DND-41 (cell line): ENCODE measurements around the gene THNSL1.

Source experiments
- ATAC-seq: fragments of 200-7000 bp; cut with Tn5 transposase; 3 replicates; pipeline ENCODE4 v1.9.1; 2021; ENCODE audit warnings: low read depth; ENCODE audit not compliant: insufficient read depth
- DNase-seq: peaks from one replicate; pipeline ENCODE4 v3.0.0-alpha.2; 2020
- H2AFZ ChIP-seq: 2 replicates; pipeline ENCODE4 v1.6.0; 2012; ENCODE audit warnings: low read depth, low read length
- H3K27ac ChIP-seq: 2 replicates; pipeline ENCODE4 v1.5.1; 2012; ENCODE audit warnings: low read length, inconsistent platforms
- H3K27me3 ChIP-seq: fragments of 200-600 bp; sonication (generic); 2 replicates; pipeline ENCODE4 v1.6.0; 2012; ENCODE audit warnings: low read length, mild to moderate bottlenecking, inconsistent platforms; ENCODE audit not compliant: insufficient read depth, poor library complexity
- H3K36me3 ChIP-seq: 2 replicates; pipeline ENCODE4 v1.5.1; 2012; ENCODE audit warnings: low read length, inconsistent platforms; ENCODE audit not compliant: insufficient read depth
- H3K4me1 ChIP-seq: 2 replicates; pipeline ENCODE4 v1.5.1; 2012; ENCODE audit warnings: mild to moderate bottlenecking, low read length; ENCODE audit not compliant: insufficient read depth
- H3K4me2 ChIP-seq: 2 replicates; pipeline ENCODE4 v1.6.0; 2012; ENCODE audit warnings: mild to moderate bottlenecking, moderate library complexity, low read length, inconsistent platforms; ENCODE audit not compliant: insufficient read depth
- H3K4me3 ChIP-seq, 2 experiments: fragments of 200-600 bp in 1 of 2; shearing (Covaris generic) in 1 of 2; 2 replicates each; pipeline ENCODE4 v1.5.1; 2012 to 2016; ENCODE audit warnings: inconsistent platforms in 2 of 2, low read length in 2 of 2, mild to moderate bottlenecking in 2 of 2, low read depth in 1 of 2, moderate library complexity in 1 of 2
- H3K79me2 ChIP-seq: 2 replicates; pipeline ENCODE4 v1.6.0; 2012; ENCODE audit warnings: low read length, inconsistent platforms; ENCODE audit not compliant: insufficient read depth
- H3K9ac ChIP-seq: 2 replicates; pipeline ENCODE4 v1.6.0; 2012; ENCODE audit warnings: low read depth, mild to moderate bottlenecking, inconsistent platforms, low read length, moderate library complexity
- H3K9me3 ChIP-seq: 2 replicates; pipeline ENCODE4 v1.5.1; 2012; ENCODE audit warnings: low read length, moderate library complexity, mild to moderate bottlenecking, inconsistent platforms; ENCODE audit not compliant: insufficient read depth, severe bottlenecking
- H4K20me1 ChIP-seq: 2 replicates; pipeline ENCODE4 v1.6.0; 2012; ENCODE audit warnings: low read length; ENCODE audit not compliant: insufficient read depth
- CTCF ChIP-seq: IDR thresholded peaks from 2 replicates; pipeline ENCODE4 v1.5.1; 2012; ENCODE audit warnings: borderline replicate concordance, low read length, moderate library complexity, mild to moderate bottlenecking; ENCODE audit not compliant: poor library complexity, severe bottlenecking; ENCODE audit errors: extremely low read depth
- EZH2 ChIP-seq: IDR thresholded peaks from 3 replicates; pipeline ENCODE4 v1.6.1; 2012; ENCODE audit warnings: borderline replicate concordance, low read depth, mild to moderate bottlenecking, moderate library complexity, low read length, inconsistent platforms; ENCODE audit not compliant: severe bottlenecking

Gene THNSL1

GRCh38 chr10:24979685-24980084 lies 36.7 kb upstream of the THNSL1 start:
- H3K36me3 ChIP-seq: no peaks in the 10 kb centered on the region
- DNase-seq (no peak), ATAC-seq (no peak)

GRCh38 chr10:24981161-24981710 lies 35.2 kb upstream of the THNSL1 start:
- no peaks in the 10 kb centered on the region for H3K79me2 ChIP-seq
- no peak overlapping the region for H3K4me3 ChIP-seq
- H4K20me1 ChIP-seq: no peaks in the 10 kb centered on the region
- H3K4me1 ChIP-seq: no peaks in the 10 kb centered on the region
- DNase-seq: no peak
- H3K27me3 ChIP-seq: no peaks in the 10 kb centered on the region
- H3K27ac ChIP-seq: no peak overlapping the region
- H3K9me3 ChIP-seq: no peaks in the 10 kb centered on the region
- H3K9ac ChIP-seq: no peak overlapping the region
- no peak for ATAC-seq
- H3K4me2 ChIP-seq: no peak overlapping the region
- TF ChIP-seq EZH2 (no peak), CTCF (no peak)
- no peak overlapping the region for H2AFZ ChIP-seq
- H3K36me3 ChIP-seq: no peaks in the 10 kb centered on the region

More at GRCh38 chr10:24979685-24980084, 36.7 kb upstream of the THNSL1 start:
- Histone ChIP-seq H3K79me2 (no peaks in the 10 kb centered on the region), H3K4me3 (no peak overlapping the region), H2AFZ (no peak overlapping the region), H3K9me3 (no peaks in the 10 kb centered on the region), H3K27me3 (no peaks in the 10 kb centered on the region), H3K9ac (no peak overlapping the region), H3K27ac (no peak overlapping the region), H3K4me2 (no peak overlapping the region), H4K20me1 (no peaks in the 10 kb centered on the region), H3K4me1 (no peaks in the 10 kb centered on the region)
- TF ChIP-seq EZH2: no peak
- TF ChIP-seq CTCF: no peak

- no peak overlapping the region for H2AFZ ChIP-seq
- H4K20me1 ChIP-seq: no peaks in the 10 kb centered on the region
- no peaks in the 10 kb centered on the region for H3K4me1 ChIP-seq
- no peaks in the 10 kb centered on the region for H3K79me2 ChIP-seq
- H3K4me3 ChIP-seq: no peak overlapping the region
- no peaks in the 10 kb centered on the region for H3K9me3 ChIP-seq
- H3K4me2 ChIP-seq: no peak overlapping the region
- no peak overlapping the region for H3K9ac ChIP-seq
- no peaks in the 10 kb centered on the region for H3K36me3 ChIP-seq
- H3K27me3 ChIP-seq: no peaks in the 10 kb centered on the region
- no peak overlapping the region for H3K27ac ChIP-seq
- DNase-seq (no peak), ATAC-seq (no peak)
- TF ChIP-seq EZH2: no peak
Observed at GRCh38 chr10:24982319-24983112, 33.9 kb upstream of the THNSL1 start.

GRCh38 chr10:24983130-24983529 lies 33.3 kb upstream of the THNSL1 start:
- Histone ChIP-seq H3K79me2 (no peaks in the 10 kb centered on the region), H4K20me1 (no peaks in the 10 kb centered on the region), H3K9me3 (no peaks in the 10 kb centered on the region), H3K27ac (no peak overlapping the region), H3K36me3 (no peaks in the 10 kb centered on the region), H2AFZ (no peak overlapping the region), H3K9ac (no peak overlapping the region), H3K27me3 (no peaks in the 10 kb centered on the region), H3K4me2 (no peak overlapping the region), H3K4me1 (no peaks in the 10 kb centered on the region), H3K4me3 (no peak overlapping the region)
- no peak for ATAC-seq
- DNase-seq: no peak
- TF ChIP-seq CTCF (no peak), EZH2 (no peak)
